A673 (cell line): Measurements from ENCODE around the gene ATP2B2. TPM values are rescaled to one million over a fixed set of nuclear protein-coding genes. Genes with fewer than 3 reads are reported as not detected.

Experiments
- BruUV-seq: library from RNA; stranded (reverse); fragments of 400-500 nt; replicated peaks from 2 replicates; lab custom pipeline; 2021; lab: Mats Ljungman, UMichigan
- CTCF ChIA-PET: fragments of 300-600 bp; sonication (Branson Sonifier 250); formaldehyde crosslinking; loops from one replicate; lab custom pipeline; 2022; ENCODE audit warnings: antibody characterized with exemption; lab: Charles Lee
- POLR2A ChIA-PET: fragments of 300-600 bp; sonication (Branson Sonifier 250); formaldehyde crosslinking; loops from one replicate; lab custom pipeline; 2022; ENCODE audit warnings: antibody characterized with exemption; ENCODE audit not compliant: low non-redundant PET; lab: Charles Lee
- DNase-seq: peaks from one replicate; pipeline ENCODE4 v3.0.0-alpha.2; 2015; ENCODE audit warnings: low spot score
- H3K27ac ChIP-seq: fragments of 200-600 bp; sonication (generic); 2 replicates; pipeline ENCODE4 v1.5.1; 2016; ENCODE audit warnings: mixed run types, low read depth, mild to moderate bottlenecking, mixed read lengths, antibody characterized with exemption, low read length; ENCODE audit not compliant: poor library complexity, severe bottlenecking
- H3K27me3 ChIP-seq: fragments of 200-600 bp; sonication (generic); replicated peaks from 2 replicates; pipeline ENCODE4 v1.6.1; 2017; ENCODE audit warnings: mixed run types, low read depth, mild to moderate bottlenecking, mixed read lengths, antibody characterized with exemption, low read length; ENCODE audit not compliant: insufficient read depth, poor library complexity
- H3K36me3 ChIP-seq: fragments of 200-600 bp; sonication (generic); 2 replicates; pipeline ENCODE4 v1.6.1; 2016; ENCODE audit warnings: mixed run types, mild to moderate bottlenecking, mixed read lengths, antibody characterized with exemption, low read length; ENCODE audit not compliant: insufficient read depth, poor library complexity, severe bottlenecking
- H3K4me1 ChIP-seq: fragments of 200-600 bp; sonication (generic); 2 replicates; pipeline ENCODE4 v1.6.1; 2017; ENCODE audit warnings: mixed run types, mild to moderate bottlenecking, mixed read lengths, antibody characterized with exemption, low read length; ENCODE audit not compliant: insufficient read depth, poor library complexity, severe bottlenecking
- H3K4me3 ChIP-seq: fragments of 200-600 bp; sonication (generic); 2 replicates; pipeline ENCODE4 v1.5.1; 2016; ENCODE audit warnings: low read depth, mixed run types, mild to moderate bottlenecking, mixed read lengths, low read length; ENCODE audit not compliant: poor library complexity, severe bottlenecking
- H3K9me3 ChIP-seq: fragments of 200-600 bp; sonication (generic); 2 replicates; pipeline ENCODE4 v1.6.1; 2016; ENCODE audit warnings: mixed run types, low read depth, mild to moderate bottlenecking, mixed read lengths, antibody characterized with exemption, low read length; ENCODE audit not compliant: poor library complexity, severe bottlenecking
- CTCF ChIP-seq: fragments of 300-800, 200-600 bp; sonication (generic); conservative IDR thresholded peaks from 2 replicates; pipeline ENCODE4 v1.5.1; 2017; ENCODE audit warnings: low read depth, mild to moderate bottlenecking, antibody characterized with exemption, low read length, moderate library complexity, mixed read lengths
- EZH2 ChIP-seq: fragments of 200-600 bp; sonication (generic); IDR thresholded peaks from 2 replicates; pipeline ENCODE4 v1.6.1; 2017; ENCODE audit warnings: borderline replicate concordance, low read depth, mild to moderate bottlenecking, mixed read lengths, antibody characterized with exemption, low read length; ENCODE audit not compliant: poor library complexity, severe bottlenecking
- intact Hi-C: fragments of 100-400 bp; cut with micrococcal nuclease; formaldehyde crosslinking; loops from one replicate; pipeline ENCODE4 v1.10.0; 2022; ENCODE audit not compliant: unreplicated experiment
- total RNA-seq: library from RNA; stranded (reverse); gene quantifications from 2 replicates; pipeline ENCODE4 v1.2.3, GENCODE V29; 2021

Gene ATP2B2
- total RNA-seq, 1 experiment from 2014 or later: 0.17 TPM

DNA sequence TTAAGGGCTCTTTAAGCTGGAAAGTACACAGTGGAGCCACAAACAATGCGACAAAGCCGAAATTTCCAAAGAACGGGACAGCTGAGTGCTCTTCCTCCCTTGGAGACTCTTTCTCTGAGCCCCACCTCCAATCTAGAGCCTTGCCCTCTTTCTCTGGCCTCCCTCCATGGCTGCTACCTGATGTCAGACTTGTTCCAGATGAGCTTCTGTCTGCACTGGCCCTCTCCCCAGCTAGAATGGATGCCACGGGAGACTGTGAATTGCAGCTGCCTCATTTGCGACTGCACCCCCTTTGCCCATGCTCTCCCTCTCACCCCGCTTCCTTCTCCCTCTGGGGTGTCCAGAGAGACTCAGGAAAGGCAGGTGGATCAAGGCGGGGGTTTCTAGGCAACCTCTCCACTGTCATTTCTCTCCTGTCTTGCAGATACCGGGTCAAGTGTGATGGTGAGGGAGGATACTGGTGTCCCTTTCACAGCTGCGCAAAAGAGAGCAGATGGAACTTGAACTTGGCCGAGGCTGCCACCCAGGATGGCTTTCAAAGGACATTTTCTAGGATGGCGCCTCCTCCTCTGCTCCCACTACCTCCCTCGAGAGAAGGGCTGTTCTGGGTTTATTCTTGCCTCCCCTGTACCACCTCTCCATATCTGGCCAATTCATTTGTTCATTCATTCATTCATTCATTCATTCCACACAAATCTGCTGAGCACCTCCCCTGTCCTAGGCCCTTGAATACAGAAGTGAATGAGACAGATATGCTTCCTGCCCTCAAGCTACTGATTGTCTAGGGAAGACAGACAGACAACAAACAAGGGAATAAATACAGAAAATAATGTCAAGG lies 12.8 kb downstream of the ATP2B2 start:
- no peaks in the 10 kb centered on the region for H3K9me3 ChIP-seq
- no peaks in the 10 kb centered on the region for H3K4me1 ChIP-seq
- intact Hi-C loops: no loop called here
- BruUV-seq: no TSS peak
- DNase-seq: no peak
- no peak overlapping the region for H3K27ac ChIP-seq
- no peak overlapping the region for H3K4me3 ChIP-seq
- H3K27me3 ChIP-seq: no peaks in the 10 kb centered on the region
- CTCF ChIA-PET: no interaction called here
- TF ChIP-seq EZH2: no peak
- TF ChIP-seq CTCF: no peak
- POLR2A ChIA-PET: no interaction called here
- no peaks in the 10 kb centered on the region for H3K36me3 ChIP-seq

GRCh38 chr3:10489746-10490483 lies 15.5 kb downstream of the ATP2B2 start:
- Histone ChIP-seq H3K4me3 (no peak overlapping the region), H3K27ac (no peak overlapping the region), H3K27me3 (no peaks in the 10 kb centered on the region), H3K4me1 (no peaks in the 10 kb centered on the region), H3K36me3 (no peaks in the 10 kb centered on the region), H3K9me3 (no peaks in the 10 kb centered on the region)
- CTCF ChIA-PET: no interaction called here
- intact Hi-C loops: no loop called here
- POLR2A ChIA-PET: no interaction called here
- no TSS peak for BruUV-seq
- no peak for DNase-seq
- no peak for TF ChIP-seq EZH2

DNA sequence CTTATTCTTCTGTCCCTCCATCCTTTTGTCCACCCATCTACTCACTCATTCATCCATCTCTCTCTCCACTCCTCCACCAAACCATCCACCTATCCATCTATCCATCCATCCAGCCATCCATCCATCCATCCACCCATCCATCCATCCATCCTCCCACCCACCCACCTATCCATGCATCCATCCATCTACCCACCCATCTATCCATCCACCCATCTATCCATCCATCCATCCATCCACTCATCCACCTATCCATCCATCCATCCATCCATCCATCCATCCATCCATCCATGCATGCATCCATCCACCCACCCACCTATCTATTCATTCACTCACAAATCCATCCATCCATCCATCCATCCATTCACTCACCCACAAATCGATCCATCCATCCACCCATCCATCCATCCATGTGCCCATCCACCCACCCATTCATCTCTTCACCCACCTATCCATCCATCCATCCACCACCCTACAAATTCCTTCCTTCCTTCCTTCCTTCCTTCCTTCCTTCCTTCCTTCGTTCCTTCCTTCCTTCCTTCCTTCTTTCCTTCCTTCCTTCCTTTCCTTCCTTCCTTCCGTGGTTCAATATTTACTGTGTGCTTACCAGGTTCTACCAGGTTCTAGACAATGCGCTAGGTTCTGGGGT lies 17.3 kb downstream of the ATP2B2 start:
- no TSS peak for BruUV-seq
- intact Hi-C loops: no loop called here
- Histone ChIP-seq H3K4me3 (no peak overlapping the region), H3K4me1 (no peaks in the 10 kb centered on the region), H3K36me3 (no peaks in the 10 kb centered on the region), H3K27me3 (no peaks in the 10 kb centered on the region), H3K27ac (no peak overlapping the region), H3K9me3 (no peaks in the 10 kb centered on the region)
- TF ChIP-seq EZH2: no peak
- TF ChIP-seq CTCF: no peak
- CTCF ChIA-PET: no interaction called here
- POLR2A ChIA-PET: no interaction called here
- DNase-seq: no peak
